ENCODE data around the gene MACROD1. TPM values are rescaled to one million over a fixed set of nuclear protein-coding genes. Genes with fewer than 3 reads are reported as not detected.

MACROD1 gene
- total and polyA plus RNA-seq, 10 of the 15 experiments (the other 5 are each of a cell fraction or from before 2014, with no cell fraction given) = 1.2 to 22.7 (median 11.3) TPM; not detected in 1

- BruUV-seq (replicated peaks) = no TSS peak
- Histone ChIP-seq H3K4me1 (ENCODE audit: control insufficient read depth, insufficient read depth, low read length) (peaks cover 8% of the 10 kb centered on the region), H3K9me3 (replicated peaks; ENCODE audit: control insufficient read depth, insufficient read depth, low read length) (no peaks in the 10 kb centered on the region), H3K27ac (ENCODE audit: control insufficient read depth, insufficient read depth) (no peak overlapping the region), H4K20me1 (ENCODE audit: control insufficient read depth, insufficient read depth) (no peaks in the 10 kb centered on the region), H3K36me3 (ENCODE audit: control insufficient read depth in 2 of 2, insufficient read depth in 2 of 2, low read length in 1 of 2) (no peaks in the 10 kb centered on the region), H3K79me2 (ENCODE audit: control insufficient read depth, insufficient read depth, low read length) (no peaks in the 10 kb centered on the region), H3K4me3 (no peak overlapping the region), H3K27me3 (replicated peaks in 1 of 2; ENCODE audit: control insufficient read depth in 2 of 2, insufficient read depth in 2 of 2, low read length in 1 of 2) (no peaks in the 10 kb centered on the region), H2AFZ (ENCODE audit: control insufficient read depth, low read depth, low read length) (no peak overlapping the region), H3K4me2 (ENCODE audit: control insufficient read depth, insufficient read depth) (no peak overlapping the region), H3K9ac (ENCODE audit: control insufficient read depth, insufficient read depth, low read length) (no peak overlapping the region)
- ATAC-seq (no peak), FAIRE-seq (no peak), DNase-seq (ENCODE audit: low read depth, low spot score) (no peak)
- SMC1A ChIA-PET (ENCODE audit: uncharacterized antibody, unreplicated experiment) = no interaction called here
- in situ Hi-C loops (cut with MboI) = no loop called here
- TF ChIP-seq LARP7 (IDR thresholded peaks at IDR 0.05) = no peak
- TF ChIP-seq ZSCAN29 (IDR thresholded peaks at IDR 0.05) = no peak
- TF ChIP-seq ZNF274 (IDR thresholded peaks at IDR 0.05; ENCODE audit: insufficient read depth, insufficient read length) = no peak
- no peak for TF ChIP-seq FOS (IDR thresholded peaks at IDR 0.05; ENCODE audit: borderline replicate concordance, extremely low read depth, insufficient read length)
- TF ChIP-seq CREM (IDR thresholded peaks at IDR 0.05; ENCODE audit: low read depth) = no peak
- TF ChIP-seq RUNX3 (IDR thresholded peaks at IDR 0.05; ENCODE audit: low read length) = no peak
- intact Hi-C loops (cut with micrococcal nuclease; ENCODE audit: unreplicated experiment) = no loop called here
- POLR2A ChIA-PET = no interaction called here
- 46% methylated on average over 21 of the region's 21 CpGs for WGBS (ENCODE audit: insufficient coverage, insufficient replicate concordance, low lambda C conversion rate, missing lambda C conversion rate)
- RAD21 ChIA-PET (ENCODE audit: unreplicated experiment) = no interaction called here
- CTCF ChIA-PET = no interaction called here
Measured at GRCh38 chr11:64141081-64141783, 24.7 kb downstream of the MACROD1 start.

- H3K4me2 ChIP-seq (ENCODE audit: control insufficient read depth, insufficient read depth) = no peak overlapping the region
- H3K9ac ChIP-seq (ENCODE audit: control insufficient read depth, insufficient read depth, low read length) = no peak overlapping the region
- H4K20me1 ChIP-seq (ENCODE audit: control insufficient read depth, insufficient read depth) = no peaks in the 10 kb centered on the region
- H3K4me3 ChIP-seq = no peak overlapping the region
- CTCF ChIA-PET = no interaction called here
- DNase-seq (ENCODE audit: low read depth, low spot score) (no peak), ATAC-seq (no peak), FAIRE-seq (no peak)
- BruUV-seq (replicated peaks) = no TSS peak
- 49% methylated on average over 8 of the region's 8 CpGs for WGBS (ENCODE audit: insufficient coverage, insufficient replicate concordance, low lambda C conversion rate, missing lambda C conversion rate)
- H3K9me3 ChIP-seq (replicated peaks; ENCODE audit: control insufficient read depth, insufficient read depth, low read length) = no peaks in the 10 kb centered on the region
- peaks cover 8% of the 10 kb centered on the region for H3K4me1 ChIP-seq (ENCODE audit: control insufficient read depth, insufficient read depth, low read length)
- no peaks in the 10 kb centered on the region for H3K27me3 ChIP-seq (replicated peaks in 1 of 2; ENCODE audit: control insufficient read depth in 2 of 2, insufficient read depth in 2 of 2, low read length in 1 of 2)
- no peaks in the 10 kb centered on the region for H3K36me3 ChIP-seq (ENCODE audit: control insufficient read depth in 2 of 2, insufficient read depth in 2 of 2, low read length in 1 of 2)
- POLR2A ChIA-PET = no interaction called here
- intact Hi-C loops (cut with micrococcal nuclease; ENCODE audit: unreplicated experiment) = no loop called here
- RAD21 ChIA-PET (ENCODE audit: unreplicated experiment) = no interaction called here
- H3K79me2 ChIP-seq (ENCODE audit: control insufficient read depth, insufficient read depth, low read length) = no peaks in the 10 kb centered on the region
- SMC1A ChIA-PET (ENCODE audit: uncharacterized antibody, unreplicated experiment) = no interaction called here
- in situ Hi-C loops (cut with MboI) = no loop called here
- no peak overlapping the region for H2AFZ ChIP-seq (ENCODE audit: control insufficient read depth, low read depth, low read length)
- no peak overlapping the region for H3K27ac ChIP-seq (ENCODE audit: control insufficient read depth, insufficient read depth)
- TF ChIP-seq TCF7 (IDR thresholded peaks at IDR 0.05; ENCODE audit: borderline replicate concordance) = no peak
- TF ChIP-seq ATF7 (IDR thresholded peaks at IDR 0.05; ENCODE audit: low read depth) = no peak
- TF ChIP-seq POU2F2 (IDR thresholded peaks at IDR 0.05; ENCODE audit: borderline replicate concordance, low read depth, low read length) = no peak
- no peak for TF ChIP-seq CEBPB (IDR thresholded peaks at IDR 0.05; ENCODE audit: borderline replicate concordance in 1 of 2, low read depth in 2 of 2, low read length in 2 of 2)
- TF ChIP-seq SMAD5 (IDR thresholded peaks at IDR 0.05; ENCODE audit: low read depth) = no peak
- no peak for TF ChIP-seq PAX5 (IDR thresholded peaks at IDR 0.05; ENCODE audit: borderline replicate concordance, low read depth, low read length)
- no peak for TF ChIP-seq IRF5 (IDR thresholded peaks at IDR 0.05; ENCODE audit: borderline replicate concordance)
- no peak for TF ChIP-seq SMC3 (IDR thresholded peaks at IDR 0.05; ENCODE audit: borderline replicate concordance, low read length)
- no peak for TF ChIP-seq RFX5 (IDR thresholded peaks at IDR 0.05; ENCODE audit: low read depth, low read length)
- TF ChIP-seq PKNOX1 (IDR thresholded peaks at IDR 0.05) = no peak
- TF ChIP-seq MEF2B (IDR thresholded peaks at IDR 0.05; ENCODE audit: partially characterized antibody, poor library complexity, severe bottlenecking) = no peak
- TF ChIP-seq ZNF24 (IDR thresholded peaks at IDR 0.05) = no peak
- TF ChIP-seq HDGF (IDR thresholded peaks at IDR 0.05) = no peak
Measured at GRCh38 chr11:64140082-64140481, 25.8 kb downstream of the MACROD1 start.

Data from GM12878 (cell line).